WTC11 (cell line): Measurements from ENCODE around the gene INPP5A. TPM values are rescaled to one million over a fixed set of nuclear protein-coding genes. Genes with fewer than 3 reads are reported as not detected.
A peak's percentile ranks its signal among the peaks of the same experiment; 100 is the strongest.

Source experiments
- ATAC-seq: fragments of 200-7000 bp; cut with Tn5 transposase; 2 replicates; pipeline ENCODE4 v1.10.0; 2021; ENCODE audit warnings: mild to moderate bottlenecking, moderate library complexity
- CTCF ChIA-PET: fragments of 300-600 bp; sonication (Branson Sonifier 250); formaldehyde crosslinking; loops from one replicate; lab custom pipeline; 2021; ENCODE audit warnings: antibody characterized with exemption; lab: Charles Lee
- POLR2A ChIA-PET: fragments of 350-600 bp; sonication (Branson Sonifier 250); formaldehyde crosslinking; loops from one replicate; lab custom pipeline; 2021; ENCODE audit warnings: antibody characterized with exemption; lab: Charles Lee
- DNase-seq: peaks from one replicate; pipeline ENCODE4 v3.0.0; 2021; ENCODE audit warnings: low spot score
- H3K27ac Mint-ChIP-seq: 2 replicates; pipeline ENCODE4 v1.8.0; 2021; ENCODE audit warnings: mixed read lengths
- H3K27me3 Mint-ChIP-seq: 2 replicates; pipeline ENCODE4 v1.8.0; 2021; ENCODE audit warnings: low read depth, mild to moderate bottlenecking, moderate library complexity, mixed read lengths
- H3K36me3 Mint-ChIP-seq: 2 replicates; pipeline ENCODE4 v1.8.0; 2021; ENCODE audit warnings: mixed read lengths
- H3K4me1 Mint-ChIP-seq: 2 replicates; pipeline ENCODE4 v1.8.0; 2022; ENCODE audit warnings: mixed read lengths
- H3K4me3 Mint-ChIP-seq: 2 replicates; pipeline ENCODE4 v1.8.0; 2021; ENCODE audit warnings: mild to moderate bottlenecking, moderate library complexity, mixed read lengths
- H3K9me3 Mint-ChIP-seq: 2 replicates; pipeline ENCODE4 v1.8.0; 2021; ENCODE audit warnings: mixed read lengths
- CDX4 ChIP-seq: fragments of 250-450 bp; sonication (Bioruptor Pico); IDR thresholded peaks from 2 replicates; pipeline ENCODE4 v1.9.0; 2021; ENCODE audit warnings: moderate library complexity, mild to moderate bottlenecking, inconsistent platforms, borderline replicate concordance
- GTF2I ChIP-seq: fragments of 250-450 bp; sonication (Bioruptor Pico); conservative IDR thresholded peaks from 2 replicates; pipeline ENCODE4 v1.4.0; 2021; ENCODE audit warnings: mild to moderate bottlenecking
- NR2C2 ChIP-seq: sonication (generic); formaldehyde crosslinking; IDR thresholded peaks from 2 replicates; pipeline ENCODE4 v1.8.0; 2022; ENCODE audit warnings: mild to moderate bottlenecking, missing genetic modification reagents
- RELA ChIP-seq: sonication (generic); formaldehyde crosslinking; IDR thresholded peaks from 2 replicates; pipeline ENCODE4 v1.8.1; 2022; ENCODE audit warnings: missing genetic modification reagents, mild to moderate bottlenecking, borderline replicate concordance
- SP1 ChIP-seq: sonication (generic); formaldehyde crosslinking; conservative IDR thresholded peaks from 2 replicates; pipeline ENCODE4 v1.8.1; 2022; ENCODE audit warnings: missing genetic modification reagents
- ZNF138 ChIP-seq: sonication (generic); formaldehyde crosslinking; conservative IDR thresholded peaks from 2 replicates; pipeline ENCODE4 v1.8.1; 2022; ENCODE audit warnings: mild to moderate bottlenecking, moderate library complexity, missing genetic modification reagents
- ZNF232 ChIP-seq: sonication (generic); formaldehyde crosslinking; IDR thresholded peaks from 2 replicates; pipeline ENCODE4 v1.8.0; 2022; ENCODE audit warnings: mild to moderate bottlenecking, missing genetic modification reagents
- ZNF263 ChIP-seq: sonication (generic); formaldehyde crosslinking; IDR thresholded peaks from 2 replicates; pipeline ENCODE4 v1.8.1; 2022; ENCODE audit warnings: low read depth, mild to moderate bottlenecking, moderate library complexity, missing genetic modification reagents
- ZNF281 ChIP-seq: sonication (generic); formaldehyde crosslinking; IDR thresholded peaks from 2 replicates; pipeline ENCODE4 v1.8.0; 2023; ENCODE audit warnings: mild to moderate bottlenecking, missing genetic modification reagents
- ZNF416 ChIP-seq: fragments of 250-450 bp; sonication (Bioruptor Pico); IDR thresholded peaks from 2 replicates; pipeline ENCODE4 v1.9.0; 2021; ENCODE audit warnings: mild to moderate bottlenecking, inconsistent platforms
- total RNA-seq: library from RNA; stranded (reverse); gene quantifications from 3 replicates; pipeline ENCODE4 v1.2.3, GENCODE V29; 2021
- TF ChIP-seq, protein P1 (sequence below): sonication (generic); formaldehyde crosslinking; IDR thresholded peaks from 2 replicates; pipeline ENCODE4 v1.8.1; 2023; ENCODE audit warnings: mild to moderate bottlenecking, missing genetic modification reagents, moderate library complexity
- TF ChIP-seq, protein P2 (sequence below): sonication (generic); formaldehyde crosslinking; IDR thresholded peaks from 2 replicates; pipeline ENCODE4 v1.8.0; 2022; ENCODE audit warnings: mild to moderate bottlenecking, missing genetic modification reagents
- TF ChIP-seq, protein P3 (sequence below): sonication (generic); formaldehyde crosslinking; IDR thresholded peaks from 2 replicates; pipeline ENCODE4 v1.8.1; 2022; ENCODE audit warnings: low read depth, missing genetic modification reagents, borderline replicate concordance
- TF ChIP-seq, protein P4 (sequence below): sonication (generic); formaldehyde crosslinking; IDR thresholded peaks from 2 replicates; pipeline ENCODE4 v1.8.1; 2022; ENCODE audit warnings: mild to moderate bottlenecking, missing genetic modification reagents, moderate library complexity, borderline replicate concordance
- TF ChIP-seq, protein P5 (sequence below): fragments of 250-450 bp; sonication (Bioruptor Pico); IDR thresholded peaks from 2 replicates; pipeline ENCODE4 v1.8.0; 2021; ENCODE audit warnings: mild to moderate bottlenecking
- TF ChIP-seq, protein P6 (sequence below): sonication (generic); formaldehyde crosslinking; IDR thresholded peaks from 2 replicates; pipeline ENCODE4 v1.8.1; 2023; ENCODE audit warnings: mild to moderate bottlenecking, missing genetic modification reagents
- TF ChIP-seq, protein P7 (sequence below): sonication (generic); formaldehyde crosslinking; IDR thresholded peaks from 2 replicates; pipeline ENCODE4 v1.8.0; 2022; ENCODE audit warnings: mild to moderate bottlenecking, missing genetic modification reagents

INPP5A gene
- total RNA-seq, 1 experiment from 2014 or later, result 22.1 TPM

GRCh38 chr10:132674311-132674710 lies 136.7 kb downstream of the INPP5A start:
- CTCF ChIA-PET, result no interaction called here
- TF ChIP-seq, protein P1, sequence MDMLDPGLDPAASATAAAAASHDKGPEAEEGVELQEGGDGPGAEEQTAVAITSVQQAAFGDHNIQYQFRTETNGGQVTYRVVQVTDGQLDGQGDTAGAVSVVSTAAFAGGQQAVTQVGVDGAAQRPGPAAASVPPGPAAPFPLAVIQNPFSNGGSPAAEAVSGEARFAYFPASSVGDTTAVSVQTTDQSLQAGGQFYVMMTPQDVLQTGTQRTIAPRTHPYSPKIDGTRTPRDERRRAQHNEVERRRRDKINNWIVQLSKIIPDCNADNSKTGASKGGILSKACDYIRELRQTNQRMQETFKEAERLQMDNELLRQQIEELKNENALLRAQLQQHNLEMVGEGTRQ, result no peak
- TF ChIP-seq, protein P2, sequence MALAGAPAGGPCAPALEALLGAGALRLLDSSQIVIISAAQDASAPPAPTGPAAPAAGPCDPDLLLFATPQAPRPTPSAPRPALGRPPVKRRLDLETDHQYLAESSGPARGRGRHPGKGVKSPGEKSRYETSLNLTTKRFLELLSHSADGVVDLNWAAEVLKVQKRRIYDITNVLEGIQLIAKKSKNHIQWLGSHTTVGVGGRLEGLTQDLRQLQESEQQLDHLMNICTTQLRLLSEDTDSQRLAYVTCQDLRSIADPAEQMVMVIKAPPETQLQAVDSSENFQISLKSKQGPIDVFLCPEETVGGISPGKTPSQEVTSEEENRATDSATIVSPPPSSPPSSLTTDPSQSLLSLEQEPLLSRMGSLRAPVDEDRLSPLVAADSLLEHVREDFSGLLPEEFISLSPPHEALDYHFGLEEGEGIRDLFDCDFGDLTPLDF, result no peak
- TF ChIP-seq CDX4 (CRISPR knock-in tag), result no peak
- no peak for TF ChIP-seq SP1 (CRISPR knock-in tag)
- TF ChIP-seq ZNF232, result no peak
- TF ChIP-seq, protein P3, sequence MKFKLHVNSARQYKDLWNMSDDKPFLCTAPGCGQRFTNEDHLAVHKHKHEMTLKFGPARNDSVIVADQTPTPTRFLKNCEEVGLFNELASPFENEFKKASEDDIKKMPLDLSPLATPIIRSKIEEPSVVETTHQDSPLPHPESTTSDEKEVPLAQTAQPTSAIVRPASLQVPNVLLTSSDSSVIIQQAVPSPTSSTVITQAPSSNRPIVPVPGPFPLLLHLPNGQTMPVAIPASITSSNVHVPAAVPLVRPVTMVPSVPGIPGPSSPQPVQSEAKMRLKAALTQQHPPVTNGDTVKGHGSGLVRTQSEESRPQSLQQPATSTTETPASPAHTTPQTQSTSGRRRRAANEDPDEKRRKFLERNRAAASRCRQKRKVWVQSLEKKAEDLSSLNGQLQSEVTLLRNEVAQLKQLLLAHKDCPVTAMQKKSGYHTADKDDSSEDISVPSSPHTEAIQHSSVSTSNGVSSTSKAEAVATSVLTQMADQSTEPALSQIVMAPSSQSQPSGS (CRISPR knock-in tag), result no peak
- TF ChIP-seq GTF2I (CRISPR knock-in tag), result no peak
- no peak for TF ChIP-seq NR2C2 (CRISPR knock-in tag)
- TF ChIP-seq ZNF138 (CRISPR knock-in tag), result no peak
- no peak for TF ChIP-seq ZNF416
- TF ChIP-seq, protein P4, sequence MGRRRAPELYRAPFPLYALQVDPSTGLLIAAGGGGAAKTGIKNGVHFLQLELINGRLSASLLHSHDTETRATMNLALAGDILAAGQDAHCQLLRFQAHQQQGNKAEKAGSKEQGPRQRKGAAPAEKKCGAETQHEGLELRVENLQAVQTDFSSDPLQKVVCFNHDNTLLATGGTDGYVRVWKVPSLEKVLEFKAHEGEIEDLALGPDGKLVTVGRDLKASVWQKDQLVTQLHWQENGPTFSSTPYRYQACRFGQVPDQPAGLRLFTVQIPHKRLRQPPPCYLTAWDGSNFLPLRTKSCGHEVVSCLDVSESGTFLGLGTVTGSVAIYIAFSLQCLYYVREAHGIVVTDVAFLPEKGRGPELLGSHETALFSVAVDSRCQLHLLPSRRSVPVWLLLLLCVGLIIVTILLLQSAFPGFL, result no peak
- TF ChIP-seq ZNF281 (CRISPR knock-in tag), result no peak
- no peak for TF ChIP-seq RELA (CRISPR knock-in tag)
- H3K9me3 Mint-ChIP-seq, result peaks cover 20% of the 10 kb centered on the region

DNA sequence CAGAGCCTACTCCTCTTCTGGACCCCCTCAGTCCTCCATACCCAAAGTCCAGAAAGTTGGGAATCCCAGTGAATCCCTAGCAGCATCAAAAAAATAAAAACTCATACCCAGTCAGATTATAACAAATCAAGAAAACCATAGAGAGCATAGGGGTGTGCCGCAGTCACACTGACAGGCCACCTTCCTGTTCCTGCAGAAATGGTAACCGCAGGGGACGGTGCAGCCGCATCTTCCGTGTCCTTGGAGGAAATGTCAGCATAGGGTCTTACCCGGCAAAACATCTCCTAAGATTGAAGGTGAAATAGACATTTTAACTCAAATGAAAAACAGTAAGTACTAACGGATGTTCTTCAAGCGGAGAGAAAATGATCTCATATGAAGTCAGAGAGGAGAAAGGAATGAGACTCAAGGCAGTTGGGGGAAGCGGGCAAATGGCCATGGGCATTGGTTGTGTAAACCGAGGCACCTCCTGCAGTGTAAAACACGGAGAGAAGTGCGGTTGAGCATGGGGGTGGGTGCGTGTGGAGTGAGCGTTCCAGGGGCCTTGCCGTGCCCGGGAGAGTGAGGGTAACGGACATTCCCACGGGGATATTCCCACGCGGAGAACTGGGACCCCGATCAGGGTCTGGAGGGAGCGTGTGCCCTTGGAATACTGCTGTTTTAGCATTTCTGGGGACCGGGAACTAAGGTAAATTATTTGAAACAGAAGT lies 137.6 kb downstream of the INPP5A start:
- peaks cover 29% of the 10 kb centered on the region for H3K9me3 Mint-ChIP-seq
- H3K4me1 Mint-ChIP-seq, result no peaks in the 10 kb centered on the region
- CTCF ChIA-PET, result no interaction called here
- H3K27ac Mint-ChIP-seq, result no peak overlapping the region
- H3K36me3 Mint-ChIP-seq, result peaks cover 19% of the 10 kb centered on the region
- H3K4me3 Mint-ChIP-seq, result no peak overlapping the region
- POLR2A ChIA-PET, result no interaction called here
- no peak for ATAC-seq
- TF ChIP-seq, protein P5, sequence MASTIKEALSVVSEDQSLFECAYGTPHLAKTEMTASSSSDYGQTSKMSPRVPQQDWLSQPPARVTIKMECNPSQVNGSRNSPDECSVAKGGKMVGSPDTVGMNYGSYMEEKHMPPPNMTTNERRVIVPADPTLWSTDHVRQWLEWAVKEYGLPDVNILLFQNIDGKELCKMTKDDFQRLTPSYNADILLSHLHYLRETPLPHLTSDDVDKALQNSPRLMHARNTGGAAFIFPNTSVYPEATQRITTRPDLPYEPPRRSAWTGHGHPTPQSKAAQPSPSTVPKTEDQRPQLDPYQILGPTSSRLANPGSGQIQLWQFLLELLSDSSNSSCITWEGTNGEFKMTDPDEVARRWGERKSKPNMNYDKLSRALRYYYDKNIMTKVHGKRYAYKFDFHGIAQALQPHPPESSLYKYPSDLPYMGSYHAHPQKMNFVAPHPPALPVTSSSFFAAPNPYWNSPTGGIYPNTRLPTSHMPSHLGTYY (CRISPR knock-in tag), result no peak
- TF ChIP-seq, protein P6, sequence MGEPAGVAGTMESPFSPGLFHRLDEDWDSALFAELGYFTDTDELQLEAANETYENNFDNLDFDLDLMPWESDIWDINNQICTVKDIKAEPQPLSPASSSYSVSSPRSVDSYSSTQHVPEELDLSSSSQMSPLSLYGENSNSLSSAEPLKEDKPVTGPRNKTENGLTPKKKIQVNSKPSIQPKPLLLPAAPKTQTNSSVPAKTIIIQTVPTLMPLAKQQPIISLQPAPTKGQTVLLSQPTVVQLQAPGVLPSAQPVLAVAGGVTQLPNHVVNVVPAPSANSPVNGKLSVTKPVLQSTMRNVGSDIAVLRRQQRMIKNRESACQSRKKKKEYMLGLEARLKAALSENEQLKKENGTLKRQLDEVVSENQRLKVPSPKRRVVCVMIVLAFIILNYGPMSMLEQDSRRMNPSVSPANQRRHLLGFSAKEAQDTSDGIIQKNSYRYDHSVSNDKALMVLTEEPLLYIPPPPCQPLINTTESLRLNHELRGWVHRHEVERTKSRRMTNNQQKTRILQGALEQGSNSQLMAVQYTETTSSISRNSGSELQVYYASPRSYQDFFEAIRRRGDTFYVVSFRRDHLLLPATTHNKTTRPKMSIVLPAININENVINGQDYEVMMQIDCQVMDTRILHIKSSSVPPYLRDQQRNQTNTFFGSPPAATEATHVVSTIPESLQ (CRISPR knock-in tag), result no peak
- TF ChIP-seq RELA (CRISPR knock-in tag), result no peak
- no peak for TF ChIP-seq ZNF263
- TF ChIP-seq, protein P7, sequence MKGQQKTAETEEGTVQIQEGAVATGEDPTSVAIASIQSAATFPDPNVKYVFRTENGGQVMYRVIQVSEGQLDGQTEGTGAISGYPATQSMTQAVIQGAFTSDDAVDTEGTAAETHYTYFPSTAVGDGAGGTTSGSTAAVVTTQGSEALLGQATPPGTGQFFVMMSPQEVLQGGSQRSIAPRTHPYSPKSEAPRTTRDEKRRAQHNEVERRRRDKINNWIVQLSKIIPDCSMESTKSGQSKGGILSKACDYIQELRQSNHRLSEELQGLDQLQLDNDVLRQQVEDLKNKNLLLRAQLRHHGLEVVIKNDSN (CRISPR knock-in tag), result no peak
- DNase-seq, result peak; percentile 4
- no peaks in the 10 kb centered on the region for H3K27me3 Mint-ChIP-seq

More at GRCh38 chr10:132674311-132674710, 136.7 kb downstream of the INPP5A start:
- no peak overlapping the region for H3K4me3 Mint-ChIP-seq
- H3K4me1 Mint-ChIP-seq, result no peaks in the 10 kb centered on the region
- H3K27me3 Mint-ChIP-seq, result no peaks in the 10 kb centered on the region
- POLR2A ChIA-PET, result no interaction called here
- no peak overlapping the region for H3K27ac Mint-ChIP-seq
- ATAC-seq (no peak), DNase-seq (peak; percentile 2)
- peaks cover 12% of the 10 kb centered on the region for H3K36me3 Mint-ChIP-seq
